Measurements from ENCODE around the gene ZBTB12. TPM values are rescaled to one million over a fixed set of nuclear protein-coding genes. Genes with fewer than 3 reads are reported as not detected.

The ZBTB12 gene
- total and polyA plus RNA-seq, 2 of the 13 experiments (the other 11 are each of a cell fraction or from before 2014, with no cell fraction given) = 4.8 to 6.0 TPM

GRCh38 chr6:31875877-31876276 is 26.0 kb downstream of the ZBTB12 start (continued):
- TF ChIP-seq ZNF318 (CRISPR knock-in tag; IDR thresholded peaks at IDR 0.05) (no peak), ZNF629 (CRISPR knock-in tag; conservative IDR thresholded peaks at IDR 0.05) (no peak), ZNF12 (CRISPR knock-in tag; IDR thresholded peaks at IDR 0.05) (no peak), ZNF660 (CRISPR knock-in tag; IDR thresholded peaks at IDR 0.05; ENCODE audit: borderline replicate concordance, low read depth) (no peak), ZNF777 (CRISPR knock-in tag; IDR thresholded peaks at IDR 0.05) (no peak), ZNF788 (CRISPR knock-in tag; IDR thresholded peaks at IDR 0.05; ENCODE audit: borderline replicate concordance) (no peak), ZFP36L2 (CRISPR knock-in tag; IDR thresholded peaks at IDR 0.05) (no peak)

Measured in HepG2 (cell line).